Measurements from ENCODE around the gene CACNA1C. TPM values are rescaled to one million over a fixed set of nuclear protein-coding genes. Genes with fewer than 3 reads are reported as not detected.
A peak's percentile ranks its signal among the peaks of the same experiment; 100 is the strongest.

CACNA1C gene
- total and polyA plus RNA-seq, 2 of the 4 experiments (the other 2 are of a cell fraction), result 1.6 to 2.6 TPM

DNA sequence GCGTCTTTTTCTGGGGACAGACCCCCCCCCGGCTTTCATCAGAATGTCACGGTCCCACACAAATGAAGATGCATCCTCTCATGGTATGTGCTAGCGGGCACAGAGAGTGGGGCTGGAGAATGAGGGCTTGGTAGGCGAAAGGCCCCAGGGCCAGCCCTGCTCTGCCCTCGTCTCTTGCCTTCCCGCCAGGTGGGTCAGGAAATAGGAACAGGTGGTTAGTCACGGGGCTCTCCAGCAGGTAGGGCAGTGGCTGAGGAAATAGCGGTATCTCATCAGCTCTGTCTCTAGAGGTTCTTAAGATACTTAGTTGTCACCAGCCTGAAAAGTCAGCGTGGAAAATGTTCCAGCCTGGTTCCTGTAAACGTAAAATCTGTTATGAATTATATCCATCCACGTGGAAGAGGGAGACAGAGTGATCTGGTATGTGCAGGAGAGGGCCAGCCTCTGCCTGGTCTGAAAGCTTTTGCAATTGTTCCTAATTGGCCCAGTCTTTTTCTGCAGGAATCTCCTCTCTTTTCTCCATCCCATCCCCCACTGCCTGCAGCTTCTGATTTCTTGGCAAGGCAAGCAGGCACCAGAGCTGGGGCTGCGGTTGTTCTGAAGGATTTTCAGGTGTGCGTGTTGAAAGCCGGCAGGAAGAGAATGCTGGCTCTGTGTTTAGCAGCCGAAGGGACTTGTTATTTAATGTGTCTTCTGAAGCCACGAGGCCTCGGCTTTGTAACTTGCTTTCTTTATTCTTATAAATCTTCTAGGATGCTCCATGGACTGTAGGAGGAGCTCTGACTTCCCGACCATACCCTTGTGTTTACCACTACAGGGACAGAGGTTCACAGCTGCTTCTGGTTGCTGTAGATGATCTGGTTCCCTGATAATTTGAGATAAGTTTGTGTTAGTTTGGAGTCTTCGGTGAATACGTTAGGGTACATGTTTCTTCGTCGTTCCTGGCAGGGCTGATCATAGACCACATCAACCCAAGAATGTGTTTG is 131.1 kb downstream of the CACNA1C start:
- Histone ChIP-seq H2AK5ac (ENCODE audit: low read depth, low read length) (peak overlapping the region; percentile 80), H3K4me3 (ENCODE audit: insufficient read depth, low read depth, low read length) (no peak overlapping the region), H2AK9ac (replicated peaks; ENCODE audit: low read depth, low read length, poor library complexity) (peak overlapping the region; percentile 12), H3K4ac (ENCODE audit: low read depth, low read length) (peak overlapping the region; percentile 86), H3K36me3 (ENCODE audit: control insufficient read depth, insufficient read depth, low read length) (no peaks in the 10 kb centered on the region), H3K79me1 (ENCODE audit: low read depth in 1 of 2, low read length in 2 of 2) (peaks cover 0 to 21% of the 10 kb centered on the region in 2 experiments; a peak in 2 of 4 replicates), H2AFZ (replicated peaks; ENCODE audit: low read length, poor library complexity) (peak overlapping the region; percentile 88), H3K9ac (ENCODE audit: low read depth, low read length) (no peak overlapping the region), H3K18ac (ENCODE audit: low read depth, low read length) (peak overlapping the region; percentile 61; the same call in 1 of the 2 replicates), H3K56ac (ENCODE audit: extremely low read depth, insufficient read depth, low read length) (peak overlapping the region; percentile 47; the same call in 1 of the 2 replicates), H3K4me1 (ENCODE audit: control insufficient read depth, insufficient read depth, low read length) (peaks cover 24% of the 10 kb centered on the region), H2BK120ac (ENCODE audit: low read depth, low read length) (peak overlapping the region; percentile 81), H2BK15ac (ENCODE audit: low read depth, low read length) (peak overlapping the region; percentile 77; the same call in 2 of the 3 replicates), H3K9me1 (ENCODE audit: insufficient read depth, low read length) (peaks cover 20% of the 10 kb centered on the region), H3K4me2 (ENCODE audit: low read depth, low read length) (peak overlapping the region; percentile 80), H4K5ac (ENCODE audit: low read depth, low read length) (no peak overlapping the region), H2BK5ac (ENCODE audit: low read depth, low read length, poor library complexity, severe bottlenecking) (peak overlapping the region; percentile 59), H4K8ac (ENCODE audit: low read depth in 2 of 2, low read length in 2 of 2) (peak overlapping the region in 1 of 2 experiments; percentile 86; a peak in 3 of 4 replicates), H3K14ac (replicated peaks; ENCODE audit: low read depth, low read length) (peak overlapping the region; percentile 82), H4K20me1 (ENCODE audit: insufficient read depth, low read length) (no peaks in the 10 kb centered on the region), H2BK20ac (ENCODE audit: low read depth, low read length) (peak overlapping the region; percentile 72), H3K27ac (ENCODE audit: insufficient read depth, low read length) (peak overlapping the region; percentile 68; the same call in 1 of the 2 replicates), H4K91ac (ENCODE audit: insufficient read depth, low read depth, low read length) (peak overlapping the region; percentile 7; the same call in 1 of the 2 replicates), H3K23ac (ENCODE audit: low read depth, low read length) (no peak overlapping the region), H3K9me3 (ENCODE audit: control insufficient read depth, insufficient read depth, low read length) (no peaks in the 10 kb centered on the region), H3K27me3 (ENCODE audit: control insufficient read depth, insufficient read depth, low read length) (no peaks in the 10 kb centered on the region)
- BruUV-seq (replicated peaks), result no TSS peak
- ATAC-seq (ENCODE audit: low read depth), result peak; percentile 70
- TF ChIP-seq SMC3 (IDR thresholded peaks at IDR 0.05; ENCODE audit: low read depth, low read length) (peak; percentile 37), NFE2L2 (IDR thresholded peaks at IDR 0.05; ENCODE audit: low read depth, low read length) (no peak), USF2 (IDR thresholded peaks at IDR 0.05; ENCODE audit: low read depth, low read length) (no peak), MAZ (IDR thresholded peaks at IDR 0.05; ENCODE audit: borderline replicate concordance, low read depth, low read length) (no peak), POLR2A (IDR thresholded peaks at IDR 0.05; ENCODE audit: low read depth, low read length) (no peak), RFX5 (IDR thresholded peaks at IDR 0.05; ENCODE audit: low read depth, low read length) (no peak), MAFK (IDR thresholded peaks at IDR 0.05; ENCODE audit: low read depth, low read length) (no peak), CTCF (conservative IDR thresholded peaks at IDR 0.05; ENCODE audit: low read depth, low read length) (peak; percentile 57), RCOR1 (IDR thresholded peaks at IDR 0.05; ENCODE audit: insufficient replicate concordance, low read length) (no peak), BHLHE40 (IDR thresholded peaks at IDR 0.05; ENCODE audit: low read depth, low read length) (no peak), RAD21 (IDR thresholded peaks at IDR 0.05; ENCODE audit: low read length) (peak; percentile 48), CHD1 (IDR thresholded peaks at IDR 0.05; ENCODE audit: low read depth, low read length) (no peak), CEBPB (IDR thresholded peaks at IDR 0.05; ENCODE audit: low read depth, low read length) (no peak)
- intact Hi-C loops (cut with micrococcal nuclease), result loop anchor here (1.0 to 5.0 kb wide), 4 partner anchors 60 to 398 kb away; partner anchors contain the start of gene CACNA1C
- POLR2A ChIA-PET (ENCODE audit: unreplicated experiment), result no interaction called here
- CTCF ChIA-PET, result interaction anchor here (1.1 to 1.3 kb wide), 2 partner anchors 39 to 98 kb away, joined by 3 read pairs; no protein-coding TSS in a partner anchor
- dilution Hi-C loops (cut with HindIII; ENCODE audit: low sequenced_read_pairs, unreplicated experiment), result no loop called here
- in situ Hi-C loops (cut with MboI; ENCODE audit: low sequenced_read_pairs), result no loop called here
- 80% methylated on average over 2 of the region's 23 CpGs; no CpG with 5 or more reads in 1 of the 2 experiments for WGBS, 2 experiments (ENCODE audit: extremely low coverage in 2 of 2, insufficient read length in 1 of 2)
- peak; percentile 75 for DNase-seq

Measured in IMR-90 (cell line).